Activated CD4-positive, CD25-positive, alpha-beta regulatory T cell treated with anti-CD3 and anti-CD28 coated beads, Interleukin-2, amount 50 U/mL, for 24 hours (primary cell): ENCODE data around the gene MAP10.
A peak's percentile ranks its signal among the peaks of the same experiment; 100 is the strongest.
"Not testable (repeated sequence)": the region's sequence is repeated elsewhere in the genome, so short reads cannot be mapped to it uniquely, and the experiment has no call there.

Source experiments
- ATAC-seq, 2 donors: fragments of 150-1000 bp; cut with Tn5 transposase; one replicate each; pipeline ENCODE4 v1.10.0; 2021; ENCODE audit warnings: mild to moderate bottlenecking in 1 of 2, moderate library complexity in 1 of 2

Gene MAP10

GRCh38 chr1:232805269-232806185 is at the start of gene MAP10:
Gene MAP10, plus strand, starts transcription at chr1:232805416. Its CDS starts 34 bp downstream, at chr1:232805450.
- peak; percentile 83 to 84 for ATAC-seq

GRCh38 chr1:232764458-232765251 is 40.6 kb upstream of the MAP10 start:
- ATAC-seq: no peak

GRCh38 chr1:232765542-232765941 is 39.7 kb upstream of the MAP10 start:
- ATAC-seq: no peak

- no peak for ATAC-seq
Observed at GRCh38 chr1:232766241-232766890, 38.9 kb upstream of the MAP10 start.

GRCh38 chr1:232766904-232767303 is 38.3 kb upstream of the MAP10 start:
- ATAC-seq: no peak

- ATAC-seq: no peak
Observed at GRCh38 chr1:232767305-232768074, 37.7 kb upstream of the MAP10 start.

GRCh38 chr1:232768793-232769192 is 36.4 kb upstream of the MAP10 start:
- no peak for ATAC-seq

- no peak for ATAC-seq
Observed at GRCh38 chr1:232769733-232770132, 35.5 kb upstream of the MAP10 start.

- no peak for ATAC-seq
Observed at GRCh38 chr1:232773752-232774151, 31.5 kb upstream of the MAP10 start.

- ATAC-seq: no peak
Observed at GRCh38 chr1:232776526-232777106, 28.6 kb upstream of the MAP10 start.

- no peak for ATAC-seq
Observed at GRCh38 chr1:232780354-232780753, 24.9 kb upstream of the MAP10 start.

GRCh38 chr1:232784794-232785193 is 20.4 kb upstream of the MAP10 start:
- ATAC-seq: no peak

GRCh38 chr1:232785630-232786029 is 19.6 kb upstream of the MAP10 start:
- ATAC-seq: not testable (repeated sequence)

GRCh38 chr1:232786845-232787455 is 18.3 kb upstream of the MAP10 start:
- ATAC-seq: no peak

- no peak for ATAC-seq
Observed at GRCh38 chr1:232788235-232788872, 16.9 kb upstream of the MAP10 start.

GRCh38 chr1:232789651-232790050 is 15.6 kb upstream of the MAP10 start:
- ATAC-seq: no peak

- no peak for ATAC-seq
Observed at GRCh38 chr1:232792949-232793348, 12.3 kb upstream of the MAP10 start.

GRCh38 chr1:232793944-232794343 is 11.3 kb upstream of the MAP10 start:
- no peak for ATAC-seq

GRCh38 chr1:232795497-232796053 is 9.6 kb upstream of the MAP10 start:
- ATAC-seq: no peak

GRCh38 chr1:232797856-232798510 is 7.2 kb upstream of the MAP10 start:
- ATAC-seq: no peak
